Esophagus squamous epithelium (tissue), 5 donors: ENCODE data around the gene CCNK. TPM values are rescaled to one million over a fixed set of nuclear protein-coding genes. Genes with fewer than 3 reads are reported as not detected.

Experiments used
- DNase-seq: peaks from one replicate; lab custom pipeline; 2025; lab: John Stamatoyannopoulos, UW
- H3K27ac ChIP-seq, 4 donors: fragments of 200-600 bp; sonication (generic); one replicate each; pipeline ENCODE4 v1.5.1; 2016 to 2019; ENCODE audit warnings: mild to moderate bottlenecking in 1 of 4
- H3K27me3 ChIP-seq, 4 donors: fragments of 200-600 bp; sonication (generic); 1 replicate in 3 of 4; 2 replicates in 1 of 4; pipeline versions ENCODE4 v1.5.1 to v1.6.0; 2017 to 2021; ENCODE audit warnings: antibody characterized with exemption in 1 of 4
- H3K36me3 ChIP-seq, 3 donors: fragments of 200-600 bp; sonication (generic); one replicate each; pipeline ENCODE4 v1.5.1; 2016 to 2019
- H3K4me1 ChIP-seq, 3 donors: fragments of 200-600 bp; sonication (generic); one replicate each; pipeline ENCODE4 v1.5.1; 2017 to 2019
- H3K4me3 ChIP-seq, 4 donors: fragments of 200-600 bp; sonication (generic); 1 replicate in 3 of 4; 2 replicates in 1 of 4; pipeline ENCODE4 v1.5.1; 2016 to 2019; ENCODE audit warnings: mild to moderate bottlenecking in 2 of 4, moderate library complexity in 1 of 4
- H3K9me3 ChIP-seq, 3 donors: fragments of 200-600 bp; sonication (generic); one replicate each; pipeline ENCODE4 v1.5.1; 2016 to 2019
- POLR2A ChIP-seq, 4 donors: fragments of 450-650 bp; IDR thresholded peaks; one replicate each; pipeline ENCODE4 v1.6.1; 2017; ENCODE audit warnings: antibody characterized with exemption in 4 of 4, mild to moderate bottlenecking in 4 of 4, moderate library complexity in 3 of 4
- WGBS, 2 donors: methylation state at CpG; one replicate each; pipeline ENCODE4 v1.1.5; 2018; 5-methylcytosine and 5-hydroxymethylcytosine counted together
- intact Hi-C: fragments of 100-400 bp; cut with DNase I; formaldehyde crosslinking; loops from one replicate; pipeline ENCODE4 v1.15.0; 2022
- total RNA-seq, 4 donors: library from RNA; depleted of rRNA; stranded (reverse); fragments of >200 nt; gene quantifications; one replicate each; pipeline ENCODE4 v1.1.0, GENCODE V29; 2016
- TF ChIP-seq, protein P1 (sequence below), 6 experiments: fragments of 450-650 bp in 4 of 6; fragments of 200-600 bp in 2 of 6; sonication (generic) in 2 of 6; IDR thresholded peaks; one replicate each; pipeline ENCODE4 v1.5.1; 2016 to 2019; ENCODE audit warnings: antibody characterized with exemption in 6 of 6, mild to moderate bottlenecking in 4 of 6, moderate library complexity in 4 of 6
- donor health status: DM: yes; HTN: yes; CAD: no.

Gene CCNK
- total RNA-seq, 4 donors from 2014 or later, result 13.4 to 39.9 (median 29.5) TPM

DNA sequence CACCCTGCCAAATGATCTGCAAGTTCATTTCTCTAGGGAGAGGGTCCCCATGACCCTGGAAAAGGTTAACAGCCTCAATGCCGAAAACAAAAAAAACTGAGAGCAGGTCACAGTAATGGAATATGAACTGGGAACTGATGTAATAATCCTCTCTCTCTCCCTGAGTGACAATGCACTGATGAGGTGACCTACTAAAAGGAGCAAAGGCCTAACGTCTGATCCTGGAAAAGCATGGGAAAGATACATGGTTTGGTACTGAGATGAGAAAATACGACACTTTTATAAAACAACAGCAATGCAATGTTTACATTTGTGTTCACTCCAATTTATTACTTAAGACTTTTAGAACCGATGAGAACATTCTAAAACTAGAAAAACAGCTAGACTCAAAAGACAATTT, 28.2 kb upstream of the CCNK start:
- intact Hi-C loops, result no loop called here
- H3K27ac ChIP-seq, result no peak overlapping the region
- no peak overlapping the region for H3K4me3 ChIP-seq
- H3K36me3 ChIP-seq, result peaks cover 0 to 100% (median 9%) of the 10 kb centered on the region in 3 donors
- 59 to 85% methylated on average over 4 of the region's 4 CpGs for WGBS, 2 donors
- DNase-seq, result no peak
- H3K9me3 ChIP-seq, result no peaks in the 10 kb centered on the region
- H3K27me3 ChIP-seq, result no peaks in the 10 kb centered on the region
- TF ChIP-seq, protein P1, sequence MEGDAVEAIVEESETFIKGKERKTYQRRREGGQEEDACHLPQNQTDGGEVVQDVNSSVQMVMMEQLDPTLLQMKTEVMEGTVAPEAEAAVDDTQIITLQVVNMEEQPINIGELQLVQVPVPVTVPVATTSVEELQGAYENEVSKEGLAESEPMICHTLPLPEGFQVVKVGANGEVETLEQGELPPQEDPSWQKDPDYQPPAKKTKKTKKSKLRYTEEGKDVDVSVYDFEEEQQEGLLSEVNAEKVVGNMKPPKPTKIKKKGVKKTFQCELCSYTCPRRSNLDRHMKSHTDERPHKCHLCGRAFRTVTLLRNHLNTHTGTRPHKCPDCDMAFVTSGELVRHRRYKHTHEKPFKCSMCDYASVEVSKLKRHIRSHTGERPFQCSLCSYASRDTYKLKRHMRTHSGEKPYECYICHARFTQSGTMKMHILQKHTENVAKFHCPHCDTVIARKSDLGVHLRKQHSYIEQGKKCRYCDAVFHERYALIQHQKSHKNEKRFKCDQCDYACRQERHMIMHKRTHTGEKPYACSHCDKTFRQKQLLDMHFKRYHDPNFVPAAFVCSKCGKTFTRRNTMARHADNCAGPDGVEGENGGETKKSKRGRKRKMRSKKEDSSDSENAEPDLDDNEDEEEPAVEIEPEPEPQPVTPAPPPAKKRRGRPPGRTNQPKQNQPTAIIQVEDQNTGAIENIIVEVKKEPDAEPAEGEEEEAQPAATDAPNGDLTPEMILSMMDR (IDR thresholded peaks at IDR 0.05), result no peak
- TF ChIP-seq POLR2A (IDR thresholded peaks at IDR 0.05), result no peak
- peaks cover 3 to 8% (median 5%) of the 10 kb centered on the region in 3 donors for H3K4me1 ChIP-seq

DNA sequence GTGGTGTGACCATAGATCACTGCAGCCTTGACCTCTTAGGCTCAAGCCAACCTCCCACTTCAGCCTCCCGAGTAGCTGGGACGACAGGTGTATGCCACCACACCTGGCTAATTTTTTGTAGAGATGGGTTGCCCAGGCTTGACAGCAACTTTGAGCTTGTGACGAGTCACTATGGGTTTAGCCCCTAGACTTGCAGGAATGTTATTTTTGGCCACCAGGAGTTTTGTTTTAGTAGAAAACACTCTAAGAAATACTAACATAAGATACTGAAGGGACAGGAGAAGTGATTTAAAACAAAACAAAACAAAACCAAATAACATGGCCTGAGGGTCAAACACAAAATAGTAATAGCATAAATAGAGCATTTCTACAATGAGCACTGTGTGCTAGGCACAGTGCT, 27.0 kb upstream of the CCNK start:
- H3K9me3 ChIP-seq, result no peaks in the 10 kb centered on the region
- no peak overlapping the region for H3K27ac ChIP-seq
- no peaks in the 10 kb centered on the region for H3K27me3 ChIP-seq
- peaks cover 0 to 100% (median 9%) of the 10 kb centered on the region in 3 donors for H3K36me3 ChIP-seq
- no peak for DNase-seq
- WGBS, 2 donors, result 51 to 72% methylated on average over 3 of the region's 3 CpGs
- intact Hi-C loops, result no loop called here
- no peak overlapping the region for H3K4me3 ChIP-seq
- no peaks in the 10 kb centered on the region for H3K4me1 ChIP-seq
- TF ChIP-seq, protein P1 (IDR thresholded peaks at IDR 0.05), result no peak
- TF ChIP-seq POLR2A (IDR thresholded peaks at IDR 0.05), result no peak

DNA sequence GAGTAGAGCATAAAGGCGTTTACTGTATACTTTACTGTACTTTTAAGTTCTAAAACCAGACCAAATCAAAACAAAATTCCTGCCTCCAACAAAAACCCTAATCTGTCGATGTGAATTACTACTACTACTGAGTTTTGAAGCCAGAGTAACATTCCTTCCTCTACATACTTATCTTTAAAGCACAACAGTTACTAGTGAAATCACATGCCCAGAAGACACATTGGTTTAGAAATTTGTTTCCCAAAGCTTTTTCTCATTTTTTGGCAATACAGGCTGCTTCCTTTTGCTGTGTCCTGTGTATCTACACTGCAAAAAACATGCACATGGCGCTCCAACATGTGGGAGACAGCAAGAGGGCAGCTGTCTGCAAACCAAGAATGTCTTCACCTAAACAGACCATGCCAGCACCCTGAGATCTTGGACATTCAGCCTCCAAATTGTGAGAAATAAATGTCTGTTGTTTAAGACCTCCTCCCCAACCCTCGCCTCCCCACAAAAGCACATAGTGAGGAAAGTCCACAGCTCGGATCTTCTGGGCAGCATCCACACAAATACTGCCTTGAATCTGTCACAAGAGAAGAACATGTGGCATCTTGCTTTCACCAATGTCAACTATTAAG, 21.6 kb upstream of the CCNK start:
- no peak for DNase-seq
- WGBS, 2 donors, result 87 to 90% methylated on average over 5 of the region's 5 CpGs
- intact Hi-C loops, result no loop called here
- Histone ChIP-seq H3K4me3 (no peak overlapping the region), H3K27ac (no peak overlapping the region), H3K4me1 (no peaks in the 10 kb centered on the region), H3K36me3 (peaks cover 0 to 100% (median 12%) of the 10 kb centered on the region in 3 donors), H3K27me3 (no peaks in the 10 kb centered on the region), H3K9me3 (no peaks in the 10 kb centered on the region)
- no peak for TF ChIP-seq POLR2A (IDR thresholded peaks at IDR 0.05)
- TF ChIP-seq, protein P1 (IDR thresholded peaks at IDR 0.05), result no peak

DNA sequence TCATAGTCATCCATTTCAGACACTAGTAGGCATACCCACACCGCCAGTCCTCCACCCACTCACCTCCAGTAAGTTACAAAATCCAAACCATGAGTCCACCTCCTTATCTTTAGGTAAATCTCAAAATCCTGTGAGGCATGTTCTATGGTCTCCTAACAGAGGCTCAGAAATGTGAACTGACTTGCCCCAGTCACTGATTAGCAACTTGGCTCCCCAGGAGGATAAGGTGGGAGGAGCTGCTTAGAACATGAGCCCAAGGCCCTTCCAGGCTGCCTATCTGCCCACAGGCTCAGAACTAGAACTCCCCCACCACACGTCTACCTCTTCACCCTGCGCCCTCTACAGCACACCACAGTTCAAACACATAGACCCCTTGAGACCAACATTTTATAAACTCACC, 20.4 kb upstream of the CCNK start:
- TF ChIP-seq, protein P1 (IDR thresholded peaks at IDR 0.05), result no peak
- TF ChIP-seq POLR2A (IDR thresholded peaks at IDR 0.05), result no peak
- WGBS, 2 donors, result 79 to 86% methylated on average over 3 of the region's 3 CpGs

DNA sequence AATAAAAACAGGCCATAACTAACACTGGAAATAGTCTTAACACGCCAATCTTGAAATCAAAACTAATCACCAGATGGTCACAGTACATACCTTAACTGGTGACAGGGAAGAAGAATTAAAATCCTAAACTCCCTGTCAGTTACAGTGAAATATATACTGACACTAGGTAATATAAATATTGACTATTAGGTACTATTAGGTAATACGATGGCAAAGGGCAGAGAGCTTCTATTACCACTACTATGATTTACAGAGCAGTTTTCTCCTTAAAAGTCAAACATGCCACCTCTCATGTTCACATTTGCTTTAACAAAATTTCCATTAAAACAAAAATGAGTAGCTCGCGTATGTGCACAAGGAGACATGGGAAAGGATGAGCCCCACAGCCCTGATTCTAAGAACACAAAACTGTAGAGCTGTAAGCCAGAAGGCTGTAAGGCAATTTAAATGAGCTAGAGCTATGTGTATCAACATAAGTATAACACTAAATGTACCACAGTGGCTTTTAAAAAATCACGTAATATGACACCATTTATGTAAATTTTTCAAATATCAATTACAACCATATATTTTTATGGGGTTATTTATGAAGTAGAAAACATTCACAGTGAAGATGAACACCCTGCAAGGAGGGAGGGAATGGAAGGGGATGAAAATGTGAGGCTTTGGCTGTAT, 19.7 kb upstream of the CCNK start:
- H3K9me3 ChIP-seq, result no peaks in the 10 kb centered on the region
- no peak overlapping the region for H3K4me3 ChIP-seq
- no peaks in the 10 kb centered on the region for H3K27me3 ChIP-seq
- no peak overlapping the region for H3K27ac ChIP-seq
- DNase-seq, result no peak
- H3K4me1 ChIP-seq, result no peaks in the 10 kb centered on the region
- H3K36me3 ChIP-seq, result peaks cover 0 to 91% (median 13%) of the 10 kb centered on the region in 3 donors
- 89 to 93% methylated on average over 5 of the region's 5 CpGs for WGBS, 2 donors
- TF ChIP-seq POLR2A (IDR thresholded peaks at IDR 0.05), result no peak
- intact Hi-C loops, result no loop called here

More for the DNA sequence above, 20.4 kb upstream of the CCNK start:
- no peaks in the 10 kb centered on the region for H3K9me3 ChIP-seq
- intact Hi-C loops, result no loop called here
- no peaks in the 10 kb centered on the region for H3K4me1 ChIP-seq
- H3K27me3 ChIP-seq, result no peaks in the 10 kb centered on the region
- H3K4me3 ChIP-seq, result no peak overlapping the region
- H3K36me3 ChIP-seq, result peaks cover 0 to 98% (median 13%) of the 10 kb centered on the region in 3 donors
- no peak overlapping the region for H3K27ac ChIP-seq
- DNase-seq, result no peak
